HG03558 (cell line): ENCODE data around the gene FAM13B.

Source experiments
- ATAC-seq: cut with Tn5 transposase; IDR thresholded peaks from one replicate; pipeline ENCODE4 v1.9.1; 2021; ENCODE audit warnings: moderate number of reproducible peaks; ENCODE audit not compliant: unreplicated experiment; ENCODE audit errors: extremely low read depth

FAM13B gene

DNA sequence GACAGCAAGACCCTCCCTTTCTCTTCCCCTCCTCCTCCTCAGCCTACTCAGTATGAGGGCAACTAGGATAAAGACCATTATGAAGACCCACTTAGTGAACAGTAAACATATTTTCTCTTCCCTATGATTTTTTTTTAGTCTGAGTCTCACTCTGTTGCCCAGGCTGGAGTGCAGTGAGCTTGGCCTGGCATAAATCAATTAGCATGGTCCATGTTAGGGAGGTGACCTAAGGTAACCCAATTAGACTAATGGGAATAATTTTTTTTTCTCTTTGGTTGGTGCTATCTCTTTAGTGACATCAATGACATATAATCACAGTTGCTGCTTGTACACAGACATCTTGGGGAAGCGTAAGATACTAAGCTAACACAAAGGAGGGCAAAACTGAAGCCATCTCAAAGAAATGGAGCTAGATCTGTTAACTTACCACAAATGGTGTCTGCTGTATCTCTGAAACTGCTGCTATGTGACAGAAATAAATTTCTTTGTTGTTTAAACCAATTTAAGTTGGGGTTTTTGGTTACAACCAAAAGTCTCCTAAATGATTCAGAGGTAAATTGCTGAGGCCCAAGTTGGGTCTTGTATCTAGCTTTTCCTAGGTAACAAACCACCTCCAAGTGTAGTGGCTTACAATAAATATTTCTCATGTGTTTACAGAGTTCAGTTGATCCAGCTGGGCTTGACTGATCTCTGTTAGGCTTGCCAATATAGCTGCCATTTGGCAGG, 130.3 kb downstream of the FAM13B start:
- ATAC-seq: no peak

DNA sequence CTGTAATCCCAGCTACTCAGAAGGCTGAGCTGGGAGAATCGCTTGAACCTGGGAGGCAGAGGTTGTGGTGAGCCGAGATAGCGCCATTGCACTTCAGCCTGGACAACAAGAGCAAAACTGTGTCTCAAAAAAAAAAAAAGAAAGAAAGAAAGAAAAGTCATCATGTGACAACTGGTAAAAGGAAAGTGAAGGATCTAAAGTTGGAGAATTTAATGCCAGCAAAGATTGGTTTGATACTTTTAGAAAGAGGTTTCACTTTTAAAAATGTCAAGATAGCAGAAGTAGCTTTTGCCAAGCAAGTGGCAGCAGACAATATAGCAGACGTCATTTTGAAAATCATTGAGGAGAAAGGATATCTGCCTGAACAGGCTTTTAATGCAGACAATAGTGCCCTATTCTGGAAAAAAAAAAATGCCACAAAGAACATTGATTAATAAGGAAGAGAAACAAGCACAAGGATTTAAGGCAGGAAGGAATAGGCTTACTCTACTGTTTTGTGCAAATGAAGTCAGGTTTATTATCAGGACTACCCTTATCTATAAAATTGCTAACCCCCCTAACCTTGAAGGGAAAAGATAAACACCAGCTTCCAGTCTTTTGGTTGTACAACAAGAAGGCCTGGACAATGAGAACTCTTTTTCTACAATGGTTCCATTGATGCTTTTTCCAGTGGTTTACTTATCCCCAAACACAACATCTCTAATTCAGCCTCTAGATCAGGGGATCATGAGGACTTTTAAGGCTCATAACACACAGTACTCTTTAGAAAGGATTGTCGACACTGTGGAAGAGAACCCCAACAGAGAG, 131.7 kb downstream of the FAM13B start:
- no peak for ATAC-seq

DNA sequence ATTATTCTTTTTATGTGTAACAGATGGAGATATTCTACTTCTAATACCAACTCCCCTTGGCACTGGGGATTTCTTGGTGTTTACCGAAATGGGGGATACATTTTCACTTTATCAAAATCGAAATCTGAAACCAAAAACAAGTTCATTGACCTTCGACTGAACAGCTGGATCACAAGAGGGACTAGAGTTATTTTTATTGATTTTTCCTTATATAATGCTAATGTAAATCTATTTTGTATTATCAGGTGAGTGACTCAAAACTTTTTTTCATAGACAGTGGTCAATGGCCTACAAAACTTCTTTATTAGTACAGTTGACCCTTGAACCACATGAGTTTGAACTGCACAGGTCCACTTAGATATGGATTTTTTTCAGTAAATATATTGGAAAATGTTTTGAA, 133.4 kb downstream of the FAM13B start:
- ATAC-seq: no peak

DNA sequence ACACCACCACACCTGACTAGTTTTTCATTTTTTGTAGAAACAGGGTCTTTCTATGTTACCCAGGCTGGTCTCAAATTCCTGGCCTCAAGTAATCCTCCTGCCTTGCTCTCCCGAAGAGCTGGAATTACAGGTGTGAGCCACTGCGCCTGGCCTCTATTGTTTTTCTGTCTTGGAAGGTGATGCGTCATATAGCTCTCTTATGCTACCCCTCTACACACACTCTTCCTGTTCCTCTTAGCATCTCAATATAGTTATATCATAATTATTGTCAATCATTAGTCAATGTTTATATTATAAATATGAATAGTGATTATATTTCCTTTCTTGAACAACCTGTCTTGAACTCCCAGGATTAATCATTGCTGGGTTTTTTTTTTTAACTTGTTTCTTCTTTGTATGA, 136.3 kb downstream of the FAM13B start:
- no peak for ATAC-seq

DNA sequence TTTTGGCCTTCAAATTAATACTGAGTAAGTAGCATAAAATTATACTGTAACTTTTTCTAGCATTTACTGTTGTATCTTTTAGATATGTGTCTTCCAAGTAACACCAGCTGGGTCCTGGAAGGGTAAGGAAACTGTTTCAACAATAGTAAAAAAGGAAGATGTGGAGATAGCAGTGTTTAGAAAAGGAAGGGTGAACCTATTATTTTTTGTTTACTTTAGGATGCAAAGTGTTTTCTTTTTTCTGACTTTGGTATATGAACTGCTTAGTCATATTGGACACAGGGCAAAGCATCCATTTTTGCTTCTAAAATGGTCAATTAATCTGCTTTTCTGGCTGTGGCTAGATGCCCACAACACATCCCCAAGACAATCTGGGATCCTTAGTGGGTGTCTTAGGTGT, 138.3 kb downstream of the FAM13B start:
- ATAC-seq: no peak

DNA sequence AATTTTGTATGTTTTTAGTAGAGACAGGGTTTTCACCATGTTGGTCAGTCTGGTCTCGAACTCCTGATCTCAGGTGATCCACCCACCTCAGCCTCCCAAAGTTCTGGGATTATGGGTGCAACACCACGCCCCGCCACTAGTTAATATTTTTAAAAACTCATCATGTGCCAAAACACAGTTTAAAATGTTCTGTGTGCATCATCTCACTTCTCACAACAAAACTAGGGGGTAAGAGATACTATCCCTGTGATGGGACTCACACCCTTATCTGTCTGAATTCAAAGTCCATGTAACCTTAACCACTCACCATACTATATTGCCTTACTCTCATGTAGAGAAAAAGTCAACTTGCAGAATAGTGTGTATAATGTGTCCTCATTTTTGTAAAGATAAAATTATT, 141.0 kb downstream of the FAM13B start:
- no peak for ATAC-seq

DNA sequence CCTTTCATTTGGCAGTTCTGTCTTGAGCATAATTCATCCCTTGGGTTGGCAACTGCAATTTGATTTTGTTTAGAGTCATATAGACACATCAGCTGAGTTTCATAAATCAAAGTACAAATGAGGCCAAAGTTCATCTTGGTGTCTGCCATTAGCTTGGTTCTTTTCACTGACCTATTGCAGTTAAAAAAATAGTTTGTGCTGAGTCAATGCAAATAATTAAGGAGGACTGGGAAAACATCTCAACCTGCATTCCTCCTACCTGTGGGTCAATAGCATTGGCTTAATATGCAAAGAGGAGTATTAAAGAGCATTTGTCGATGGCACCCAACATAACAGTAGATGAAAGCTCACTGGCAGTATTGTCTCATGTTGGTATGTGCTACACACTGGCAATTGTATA, 142.0 kb downstream of the FAM13B start:
- ATAC-seq: no peak

DNA sequence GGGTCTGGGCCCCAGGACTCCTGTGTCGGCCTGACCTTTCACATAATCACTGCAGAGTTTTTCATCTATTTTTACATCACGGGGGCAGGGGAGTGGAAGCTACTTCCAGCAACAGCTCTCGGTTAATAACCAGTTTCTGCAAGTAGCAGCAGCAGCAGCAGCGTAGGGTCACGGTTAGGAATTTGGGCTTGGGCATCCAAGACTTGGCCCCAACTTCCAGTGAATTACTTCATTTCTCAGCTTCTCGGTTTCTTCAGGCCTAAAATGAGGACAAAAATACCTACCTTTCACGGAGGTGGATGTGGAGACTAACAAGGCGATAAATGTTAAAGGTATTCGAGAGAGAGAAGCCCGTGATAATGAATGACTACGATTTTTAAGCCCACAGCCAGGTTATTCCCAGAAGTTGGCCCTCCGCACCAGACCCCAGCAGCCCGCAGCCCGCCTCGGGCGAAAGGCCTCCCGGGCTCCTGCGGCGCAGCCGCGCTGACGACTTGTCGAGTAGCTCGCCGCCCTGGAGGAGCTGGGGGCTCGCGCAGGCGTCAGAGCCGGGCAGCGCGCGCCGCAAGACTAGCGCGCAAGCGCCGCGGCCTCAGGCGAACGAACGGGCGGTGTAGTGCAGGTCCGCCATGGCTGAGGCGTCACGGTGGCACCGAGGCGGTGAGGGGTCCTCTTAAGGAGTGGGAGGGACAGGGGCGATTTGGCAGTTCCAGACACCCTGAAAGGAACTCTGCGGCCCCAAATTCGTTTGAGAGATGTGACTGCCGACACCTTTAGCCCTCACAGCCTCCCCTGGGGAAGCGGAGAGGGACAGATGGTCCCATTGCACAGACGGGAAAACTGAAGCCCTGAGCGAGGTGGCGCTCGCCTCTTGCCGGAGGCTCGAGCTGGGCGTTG, 143.8 kb downstream of the FAM13B start, which contains the start of gene PKD2L2:
Gene PKD2L2, plus strand, starts transcription at position 595 of the 897 bp plus-strand sequence. Its CDS starts 35 bp downstream, at position 630.
- ATAC-seq: peak; percentile 74

DNA sequence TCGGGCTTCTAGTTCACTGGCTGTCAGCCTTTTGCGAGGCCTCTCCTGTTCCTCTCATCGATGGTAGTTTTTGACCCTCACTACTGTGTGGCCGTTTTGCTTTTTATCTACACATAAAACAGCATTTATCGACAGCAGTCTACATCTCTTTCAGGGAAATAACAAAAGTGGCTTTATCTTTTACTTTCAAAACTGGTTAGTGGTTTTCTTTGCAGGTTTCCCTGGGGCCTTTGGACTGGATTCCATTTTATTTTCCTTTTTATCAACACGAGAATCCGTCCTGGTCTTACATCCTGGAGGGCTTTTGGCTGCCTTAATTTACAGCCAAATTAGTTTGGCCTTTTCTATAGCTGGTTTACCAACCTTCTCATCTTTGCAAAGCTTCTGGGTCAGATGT, 144.4 kb downstream of the FAM13B start:
- no peak for ATAC-seq
